GM12865 (cell line): ENCODE results near the gene ATXN1.

ENCODE experiments used
- DNase-seq: peaks from one replicate; pipeline ENCODE4 v3.0.0; 2010; ENCODE audit warnings: low read depth
- H3K4me3 ChIP-seq: 2 replicates; pipeline ENCODE4 v1.5.1; 2011; ENCODE audit warnings: mild to moderate bottlenecking, low read depth, low read length, control low read depth
- TF ChIP-seq, protein P1 (sequence below): IDR thresholded peaks from 2 replicates; pipeline ENCODE4 v1.5.1; 2011; ENCODE audit warnings: low read length, control low read depth, low read depth, inconsistent platforms; ENCODE audit not compliant: insufficient read depth; ENCODE audit errors: missing control alignments

Gene ATXN1

DNA sequence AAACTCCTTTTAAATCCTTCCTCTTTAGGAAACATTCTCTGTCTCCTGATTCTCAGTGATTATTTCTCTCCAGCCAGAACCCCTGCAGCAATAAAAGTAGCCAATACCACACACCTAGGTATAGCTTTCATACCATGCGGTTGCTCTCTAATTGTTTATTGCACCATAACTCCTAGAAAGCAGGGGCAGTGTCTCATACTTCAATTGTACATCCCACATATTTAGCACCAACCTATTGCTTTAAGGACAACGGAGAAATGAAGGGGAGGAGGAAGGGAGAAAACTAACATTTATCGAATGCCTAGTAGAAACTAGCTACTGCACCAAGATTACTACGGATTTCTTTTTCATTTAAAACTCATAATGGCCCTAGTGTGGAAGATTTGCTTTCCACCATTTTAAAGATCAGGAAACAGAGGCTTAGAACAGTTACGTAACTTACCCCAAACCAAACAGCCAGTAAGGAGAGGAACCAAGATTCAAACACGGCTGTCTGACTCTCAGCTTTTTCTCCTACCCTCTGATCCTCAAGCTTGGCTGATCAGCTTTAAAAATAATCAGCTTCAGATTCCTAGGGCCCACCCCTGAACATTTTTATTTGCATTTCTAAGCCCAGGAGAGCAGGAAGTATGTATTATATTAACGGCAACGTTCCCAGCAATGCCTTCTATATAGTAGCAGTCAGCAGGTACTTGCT, 43.4 kb upstream of the ATXN1 start:
- TF ChIP-seq, protein P1, sequence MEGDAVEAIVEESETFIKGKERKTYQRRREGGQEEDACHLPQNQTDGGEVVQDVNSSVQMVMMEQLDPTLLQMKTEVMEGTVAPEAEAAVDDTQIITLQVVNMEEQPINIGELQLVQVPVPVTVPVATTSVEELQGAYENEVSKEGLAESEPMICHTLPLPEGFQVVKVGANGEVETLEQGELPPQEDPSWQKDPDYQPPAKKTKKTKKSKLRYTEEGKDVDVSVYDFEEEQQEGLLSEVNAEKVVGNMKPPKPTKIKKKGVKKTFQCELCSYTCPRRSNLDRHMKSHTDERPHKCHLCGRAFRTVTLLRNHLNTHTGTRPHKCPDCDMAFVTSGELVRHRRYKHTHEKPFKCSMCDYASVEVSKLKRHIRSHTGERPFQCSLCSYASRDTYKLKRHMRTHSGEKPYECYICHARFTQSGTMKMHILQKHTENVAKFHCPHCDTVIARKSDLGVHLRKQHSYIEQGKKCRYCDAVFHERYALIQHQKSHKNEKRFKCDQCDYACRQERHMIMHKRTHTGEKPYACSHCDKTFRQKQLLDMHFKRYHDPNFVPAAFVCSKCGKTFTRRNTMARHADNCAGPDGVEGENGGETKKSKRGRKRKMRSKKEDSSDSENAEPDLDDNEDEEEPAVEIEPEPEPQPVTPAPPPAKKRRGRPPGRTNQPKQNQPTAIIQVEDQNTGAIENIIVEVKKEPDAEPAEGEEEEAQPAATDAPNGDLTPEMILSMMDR, result no peak
- H3K4me3 ChIP-seq, result no peak overlapping the region
- DNase-seq, result no peak

GRCh38 chr6:16803294-16804200, 42.3 kb upstream of the ATXN1 start:
- no peak overlapping the region for H3K4me3 ChIP-seq
- TF ChIP-seq, protein P1, result no peak
- DNase-seq, result no peak

GRCh38 chr6:16802071-16802470, 40.8 kb upstream of the ATXN1 start:
- TF ChIP-seq, protein P1, result no peak
- DNase-seq, result no peak
- no peak overlapping the region for H3K4me3 ChIP-seq

GRCh38 chr6:16800942-16801341, 39.7 kb upstream of the ATXN1 start:
- no peak for DNase-seq
- TF ChIP-seq, protein P1, result no peak
- no peak overlapping the region for H3K4me3 ChIP-seq

DNA sequence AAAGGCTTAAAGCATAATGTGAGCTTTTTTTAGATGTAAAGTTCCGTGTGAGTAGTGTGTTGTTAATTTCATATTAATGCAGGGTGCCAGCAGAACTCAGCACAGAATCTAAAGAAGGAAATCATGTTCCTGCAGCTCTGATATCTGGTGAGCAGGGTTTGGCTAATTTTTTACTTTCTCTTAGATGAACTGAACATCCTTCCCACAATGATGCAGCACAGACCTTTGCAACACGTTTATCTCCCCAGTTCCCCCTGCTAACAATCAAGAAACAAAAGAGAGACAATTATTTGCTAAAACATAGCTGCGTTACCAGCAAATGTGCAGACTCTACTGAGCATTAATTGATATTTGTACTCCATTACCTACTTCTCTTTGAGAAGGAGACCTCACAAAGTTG, 39.1 kb upstream of the ATXN1 start:
- TF ChIP-seq, protein P1, result no peak
- no peak for DNase-seq
- no peak overlapping the region for H3K4me3 ChIP-seq

DNA sequence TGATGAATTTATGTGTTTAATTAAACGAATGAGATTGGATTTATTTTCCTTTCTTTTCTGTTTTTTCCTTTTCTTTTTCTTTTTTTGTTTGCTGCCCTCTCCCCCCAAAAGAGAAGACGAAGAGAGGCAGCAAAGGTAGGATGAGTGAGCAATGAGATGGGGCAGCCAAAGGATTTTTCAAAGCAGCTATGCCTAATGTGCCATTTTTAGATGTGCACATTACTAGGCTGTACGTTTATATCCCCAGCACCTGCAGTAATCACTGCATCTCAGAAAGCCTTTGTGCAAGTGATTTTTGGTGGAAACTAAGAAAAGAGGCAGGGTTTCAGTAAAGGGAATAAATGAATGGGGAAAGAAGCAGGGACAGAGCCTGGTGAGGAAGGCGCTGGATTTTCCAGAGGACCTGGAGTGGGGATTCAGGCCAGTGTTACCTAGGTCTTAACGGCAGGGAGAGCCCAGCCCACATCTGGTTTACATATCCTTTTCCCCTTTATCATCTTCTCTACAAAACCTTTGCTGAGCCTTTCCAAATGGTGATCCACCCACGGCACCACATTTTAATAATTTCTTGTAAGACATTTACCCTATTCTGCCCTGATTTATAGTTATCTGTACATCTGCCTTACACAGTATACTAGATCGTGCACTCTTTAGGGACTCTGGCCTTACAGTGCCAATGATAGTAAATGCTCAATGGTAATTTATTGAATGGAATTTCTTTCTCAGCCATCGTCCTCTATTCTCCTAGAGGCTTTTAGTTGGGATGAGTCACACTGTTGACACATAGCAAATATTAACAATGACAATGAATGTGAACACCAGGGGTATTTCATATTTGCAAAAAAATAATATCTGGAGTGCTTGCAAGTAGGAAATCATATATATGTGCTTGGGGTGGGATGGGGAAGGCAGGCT, 38.3 kb upstream of the ATXN1 start:
- TF ChIP-seq, protein P1, result no peak
- H3K4me3 ChIP-seq, result no peak overlapping the region
- DNase-seq, result no peak
